ENCODE data around the gene AATK.

Gene AATK

GRCh38 chr17:81180836-81181810 is 15.1 kb upstream of the AATK start:
- DNase-seq (ENCODE audit: low spot score): no peak

- no peak for DNase-seq (ENCODE audit: low spot score)
These were observed 13.8 kb upstream of the AATK start for GRCh38 chr17:81179861-81180260.

- no peak for DNase-seq (ENCODE audit: low spot score)
These were observed 13.2 kb upstream of the AATK start for GRCh38 chr17:81179220-81179619.

GRCh38 chr17:81178136-81179091 is 12.4 kb upstream of the AATK start:
- no peak for DNase-seq (ENCODE audit: low spot score)

GRCh38 chr17:81176666-81177065 is 10.6 kb upstream of the AATK start:
- DNase-seq (ENCODE audit: low spot score): no peak

- DNase-seq (ENCODE audit: low spot score): no peak
These were observed 7.7 kb upstream of the AATK start for GRCh38 chr17:81173762-81174155.

GRCh38 chr17:81173052-81173761 is 7.2 kb upstream of the AATK start:
- no peak for DNase-seq (ENCODE audit: low spot score)

- no peak for DNase-seq (ENCODE audit: low spot score)
These were observed 5.9 kb upstream of the AATK start for GRCh38 chr17:81171941-81172340.

- no peak for DNase-seq (ENCODE audit: low spot score)
These were observed 4.9 kb upstream of the AATK start for GRCh38 chr17:81170727-81171494.

GRCh38 chr17:81169870-81170309 is 3.9 kb upstream of the AATK start:
- no peak for DNase-seq (ENCODE audit: low spot score)

GRCh38 chr17:81167638-81168037 is 1.6 kb upstream of the AATK start:
- DNase-seq (ENCODE audit: low spot score): no peak

- no peak for DNase-seq (ENCODE audit: low spot score)
These were observed 1.1 kb upstream of the AATK start for GRCh38 chr17:81167194-81167524.

GRCh38 chr17:81165246-81166032 is 582 bp downstream of the AATK start, which contains the start of gene PVALEF:
Gene PVALEF, plus strand, starts transcription at chr17:81165507. Its CDS starts 15,720 bp downstream, at chr17:81181227.
- peak; percentile 87 for DNase-seq (ENCODE audit: low spot score)

- DNase-seq (ENCODE audit: low spot score): no peak
These were observed 1.4 kb downstream of the AATK start for GRCh38 chr17:81164371-81165245.

- no peak for DNase-seq (ENCODE audit: low spot score)
These were observed 2.2 kb downstream of the AATK start for GRCh38 chr17:81163703-81164370.

GRCh38 chr17:81163051-81163695 is 2.8 kb downstream of the AATK start:
- no peak for DNase-seq (ENCODE audit: low spot score)

GRCh38 chr17:81162491-81162890 is 3.5 kb downstream of the AATK start:
- DNase-seq (ENCODE audit: low spot score): no peak

GRCh38 chr17:81161972-81162371 is 4.0 kb downstream of the AATK start:
- no peak for DNase-seq (ENCODE audit: low spot score)

Measured in HuH-7.5 (cell line).